Left lung (tissue), 10 donors: ENCODE data around the gene ALDH6A1. TPM values are rescaled to one million over a fixed set of nuclear protein-coding genes. Genes with fewer than 3 reads are reported as not detected.

Experiments
- ATAC-seq: fragments of 200-7000 bp; cut with Tn5 transposase; one replicate; pipeline ENCODE4 v1.9.1; 2020; ENCODE audit warnings: moderate library complexity
- DNase-seq, 4 donors: peaks; one replicate each; pipeline ENCODE4 v3.0.0-alpha.2; 2013 to 2020
- H3K27ac ChIP-seq, 2 donors: fragments of 200-600 bp; sonication (generic) in 1 of 2; one replicate each; pipeline versions ENCODE4 v1.5.0 to v1.8.0; 2020 to 2021
- H3K27me3 ChIP-seq, 2 donors: fragments of 200-600 bp; sonication (generic) in 1 of 2; one replicate each; pipeline versions ENCODE4 v1.5.0 to v1.8.0; 2020 to 2021
- H3K36me3 ChIP-seq, 2 donors: fragments of 200-600 bp; sonication (generic) in 1 of 2; one replicate each; pipeline versions ENCODE4 v1.5.0 to v1.8.0; 2020 to 2021
- H3K4me1 ChIP-seq, 2 donors: fragments of 200-600 bp; one replicate each; pipeline ENCODE4 v1.8.0; 2021
- H3K4me3 ChIP-seq, 2 donors: fragments of 200-600 bp; sonication (generic) in 1 of 2; one replicate each; pipeline versions ENCODE4 v1.5.0 to v1.8.0; 2020 to 2021; ENCODE audit warnings: mild to moderate bottlenecking in 1 of 2
- H3K9me3 ChIP-seq, 2 donors: fragments of 200-600 bp; sonication (generic) in 1 of 2; one replicate each; pipeline versions ENCODE4 v1.5.0 to v1.8.0; 2020 to 2021
- CTCF ChIP-seq, 2 donors: fragments of 200-600 bp; sonication (generic) in 1 of 2; IDR thresholded peaks; one replicate each; pipeline versions ENCODE4 v1.5.0 to v1.8.0; 2021; ENCODE audit warnings: antibody characterized with exemption in 2 of 2
- intact Hi-C, 2 donors: fragments of 100-400 bp; cut with DNase I; formaldehyde crosslinking; loops; one replicate each; pipeline versions ENCODE4 v1.11.2 to v1.14.2; 2022
- polyA plus RNA-seq, 6 donors: library from polyadenylated mRNA; unstranded; fragments of 120-200 nt; gene quantifications; one replicate each; pipeline ENCODE4 v1.2.1, GENCODE V29; 2013; ENCODE audit not compliant: insufficient read length in 6 of 6
- total RNA-seq, 2 donors: library from RNA; stranded (reverse); fragmentation: NEBNext Ultra II Directional; extraction: Animal tissue kit (Norgen Biotek cat#: 25700); gene quantifications; one replicate each; pipeline ENCODE4 v1.2.1, GENCODE V29; 2021
- donor health status: DM: no; HTN: yes; CAD: no.
- donor health status: DM: no; HTN: no; CAD: no.

The ALDH6A1 gene
- total and polyA plus RNA-seq, 8 donors = 23.0 to 62.4 (median 29.0) TPM

DNA sequence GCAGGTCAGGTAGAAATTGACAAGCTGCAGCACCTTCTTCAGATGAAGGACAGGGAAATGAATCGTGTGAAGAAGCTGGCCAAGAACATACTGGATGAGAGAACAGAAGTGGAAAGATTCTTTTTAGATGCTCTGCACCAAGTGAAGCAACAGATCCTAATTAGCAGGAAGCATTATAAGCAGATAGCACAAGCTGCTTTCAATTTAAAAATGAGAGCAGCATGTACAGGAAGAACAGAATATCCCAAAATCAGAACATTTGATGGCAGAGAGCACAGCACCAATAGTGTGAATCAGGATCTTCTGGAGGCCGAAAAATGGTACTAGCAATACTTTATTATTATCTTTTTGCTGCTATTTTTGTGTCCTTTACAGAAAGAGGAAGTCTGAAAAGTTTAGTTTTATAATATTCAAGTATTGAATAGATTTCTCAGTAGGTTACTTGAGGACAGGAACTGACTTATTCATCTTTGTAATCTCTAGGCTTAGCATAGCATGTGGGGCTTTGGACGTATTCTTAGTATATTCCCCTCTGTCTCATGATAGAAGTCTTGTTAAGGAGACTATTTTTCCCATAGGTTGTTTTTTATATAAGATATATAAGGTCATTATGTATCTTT is 34.3 kb downstream of the ALDH6A1 start:
- ATAC-seq = no peak
- Histone ChIP-seq H3K27me3 (no peaks in the 10 kb centered on the region), H3K4me3 (no peak overlapping the region), H3K9me3 (no peaks in the 10 kb centered on the region), H3K27ac (no peak overlapping the region), H3K36me3 (no peaks in the 10 kb centered on the region), H3K4me1 (no peaks in the 10 kb centered on the region)
- no peak for TF ChIP-seq CTCF (IDR thresholded peaks at IDR 0.05)
- DNase-seq = no peak
- intact Hi-C loops = no loop called here

- Histone ChIP-seq H3K36me3 (no peaks in the 10 kb centered on the region), H3K27ac (no peak overlapping the region), H3K9me3 (no peaks in the 10 kb centered on the region), H3K4me3 (no peak overlapping the region), H3K4me1 (no peaks in the 10 kb centered on the region), H3K27me3 (no peaks in the 10 kb centered on the region)
- no peak for TF ChIP-seq CTCF (IDR thresholded peaks at IDR 0.05)
- intact Hi-C loops = no loop called here
- ATAC-seq = no peak
- DNase-seq = no peak
Observed at GRCh38 chr14:74048281-74048680, 36.0 kb downstream of the ALDH6A1 start.

- intact Hi-C loops = no loop called here
Observed at GRCh38 chr14:74045522-74045921, 38.7 kb downstream of the ALDH6A1 start.

GRCh38 chr14:74042296-74042695 is 42.0 kb downstream of the ALDH6A1 start:
- Histone ChIP-seq H3K36me3 (no peaks in the 10 kb centered on the region), H3K4me1 (no peaks in the 10 kb centered on the region), H3K27ac (no peak overlapping the region), H3K27me3 (no peaks in the 10 kb centered on the region), H3K9me3 (no peaks in the 10 kb centered on the region), H3K4me3 (no peak overlapping the region)
- ATAC-seq = no peak
- no peak for TF ChIP-seq CTCF (IDR thresholded peaks at IDR 0.05)
- DNase-seq = no peak
- intact Hi-C loops = no loop called here

More at GRCh38 chr14:74045522-74045921, 38.7 kb downstream of the ALDH6A1 start:
- no peak for DNase-seq
- TF ChIP-seq CTCF (IDR thresholded peaks at IDR 0.05) = no peak
- Histone ChIP-seq H3K27ac (no peak overlapping the region), H3K9me3 (no peaks in the 10 kb centered on the region), H3K4me3 (no peak overlapping the region), H3K27me3 (no peaks in the 10 kb centered on the region), H3K36me3 (no peaks in the 10 kb centered on the region), H3K4me1 (no peaks in the 10 kb centered on the region)
- ATAC-seq = no peak

DNA sequence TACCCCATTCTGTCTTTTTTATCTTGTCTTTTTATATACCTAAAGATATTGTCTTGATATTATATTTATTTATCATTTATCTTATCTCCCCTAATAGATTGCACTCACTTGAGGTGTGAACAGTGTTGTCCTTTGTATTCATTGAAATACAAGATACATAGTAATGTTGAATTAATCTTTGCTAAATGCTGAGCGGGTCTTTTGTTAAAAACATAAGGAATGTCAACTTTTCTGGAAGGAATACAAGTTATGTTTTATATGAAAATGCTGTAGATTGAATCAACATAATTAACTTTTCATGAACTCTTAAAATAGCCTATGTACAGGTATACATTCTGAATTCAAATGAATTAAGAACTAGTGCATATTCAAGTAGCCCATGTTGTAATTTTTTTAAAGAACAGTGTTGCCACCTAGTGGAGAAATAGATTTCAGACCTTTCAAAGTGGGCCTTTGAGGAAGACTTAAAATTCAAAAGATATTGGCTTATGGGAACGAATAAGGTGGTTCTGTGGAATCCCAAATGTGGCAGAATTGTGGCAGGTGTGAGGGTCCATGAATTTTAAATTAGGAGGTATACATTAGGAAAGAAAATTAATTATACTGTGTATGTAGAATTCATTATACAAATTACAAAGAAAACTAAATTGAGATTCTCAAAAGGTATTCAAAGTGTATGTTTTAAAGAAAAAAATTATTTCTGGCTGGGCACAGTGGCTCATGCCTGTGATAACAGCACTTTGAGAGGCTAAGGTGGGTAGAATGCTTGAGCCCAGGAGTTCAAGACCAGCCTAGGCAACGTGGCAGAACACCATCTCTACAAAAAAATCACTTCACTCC is 46.0 kb downstream of the ALDH6A1 start:
- no peaks in the 10 kb centered on the region for H3K36me3 ChIP-seq
- peak; percentile 73 for ATAC-seq

More for the DNA sequence above, 46.0 kb downstream of the ALDH6A1 start:
- intact Hi-C loops = no loop called here
- Histone ChIP-seq H3K27ac (no peak overlapping the region), H3K9me3 (no peaks in the 10 kb centered on the region), H3K4me1 (no peaks in the 10 kb centered on the region), H3K4me3 (no peak overlapping the region), H3K27me3 (no peaks in the 10 kb centered on the region)
- DNase-seq = peak in 2 of 4 donors; percentile 32 to 51
- TF ChIP-seq CTCF (IDR thresholded peaks at IDR 0.05) = peak; percentile 55 to 61
